Thoracic aorta (tissue), 2 donors: ENCODE results near the gene NEAT1. TPM values are rescaled to one million over a fixed set of nuclear protein-coding genes. Genes with fewer than 3 reads are reported as not detected.
A peak's percentile ranks its signal among the peaks of the same experiment; 100 is the strongest.

Experiments used
- ATAC-seq: fragments of 150-250 bp; one replicate; pipeline ENCODE4 v1.8.0; 2017; ENCODE audit warnings: low read depth; ENCODE audit not compliant: insufficient number of reproducible peaks, low FRiP score
- DNase-seq: peaks from one replicate; pipeline ENCODE4 v3.0.0-alpha.2; 2020; ENCODE audit warnings: low spot score
- H3K27ac ChIP-seq, 2 donors: fragments of 200-600 bp; sonication (generic); 1 replicate in 1 of 2; 2 replicates in 1 of 2; pipeline ENCODE4 v1.5.1; 2016; ENCODE audit warnings: mild to moderate bottlenecking in 2 of 2, moderate library complexity in 2 of 2
- H3K27me3 ChIP-seq: fragments of 200-600 bp; sonication (generic); replicated peaks from 2 replicates; pipeline ENCODE4 v1.6.0; 2016; ENCODE audit warnings: mild to moderate bottlenecking; ENCODE audit not compliant: insufficient read depth
- H3K36me3 ChIP-seq: fragments of 200-600 bp; sonication (generic); one replicate; pipeline ENCODE4 v1.5.1; 2016
- H3K4me1 ChIP-seq, 2 donors: fragments of 200-600 bp; sonication (generic); 1 replicate in 1 of 2; 2 replicates in 1 of 2; pipeline versions ENCODE4 v1.5.1 to v1.6.0; 2016; ENCODE audit warnings: low read depth in 2 of 2, mild to moderate bottlenecking in 1 of 2; ENCODE audit not compliant: control insufficient read depth in 1 of 2
- H3K4me3 ChIP-seq: fragments of 200-600 bp; sonication (generic); 2 replicates; pipeline ENCODE4 v1.5.1; 2016; ENCODE audit warnings: mild to moderate bottlenecking
- H3K9me3 ChIP-seq: fragments of 200-600 bp; sonication (generic); 2 replicates; pipeline ENCODE4 v1.5.1; 2016
- CTCF ChIP-seq: fragments of 200-600 bp; sonication (generic); IDR thresholded peaks from one replicate; pipeline ENCODE4 v1.5.1; 2019; ENCODE audit warnings: antibody characterized with exemption
- total RNA-seq, 2 donors: library from RNA; depleted of rRNA; stranded (reverse); fragments of >200 nt; gene quantifications; one replicate each; pipeline versions ENCODE4 v1.1.0 to v1.2.3, GENCODE V29; 2016

The NEAT1 gene
- total RNA-seq, 2 donors from 2014 or later = 848 to 1,659 TPM

- Histone ChIP-seq H3K27ac (peak overlapping the region; percentile 98 to 99), H3K4me1 (peaks cover 62 to 82% of the 10 kb centered on the region in 2 donors)
- no peak for DNase-seq
Observed at GRCh38 chr11:65482306-65482850, 59.8 kb downstream of the NEAT1 start.

GRCh38 chr11:65485920-65486219 is 63.3 kb downstream of the NEAT1 start:
- TF ChIP-seq CTCF = no peak
- peak overlapping the region; percentile 93 to 96 for H3K27ac ChIP-seq
- ATAC-seq = no peak
- no peaks in the 10 kb centered on the region for H3K36me3 ChIP-seq
- no peaks in the 10 kb centered on the region for H3K27me3 ChIP-seq
- H3K4me1 ChIP-seq = peaks cover 67 to 83% of the 10 kb centered on the region in 2 donors
- H3K4me3 ChIP-seq = no peak overlapping the region
- no peaks in the 10 kb centered on the region for H3K9me3 ChIP-seq
- DNase-seq = no peak

More at GRCh38 chr11:65482306-65482850, 59.8 kb downstream of the NEAT1 start:
- Histone ChIP-seq H3K9me3 (no peaks in the 10 kb centered on the region), H3K36me3 (no peaks in the 10 kb centered on the region), H3K27me3 (no peaks in the 10 kb centered on the region), H3K4me3 (no peak overlapping the region)
- TF ChIP-seq CTCF = no peak
- ATAC-seq = no peak

- ATAC-seq (no peak), DNase-seq (no peak)
- Histone ChIP-seq H3K27ac (peak overlapping the region; percentile 93 to 96), H3K27me3 (no peaks in the 10 kb centered on the region), H3K4me3 (peak overlapping the region; percentile 14), H3K9me3 (no peaks in the 10 kb centered on the region), H3K36me3 (no peaks in the 10 kb centered on the region), H3K4me1 (peaks cover 67 to 83% of the 10 kb centered on the region in 2 donors)
- TF ChIP-seq CTCF = no peak
Observed at GRCh38 chr11:65486570-65487466, 64.2 kb downstream of the NEAT1 start.

- no peaks in the 10 kb centered on the region for H3K36me3 ChIP-seq
- H3K9me3 ChIP-seq = no peaks in the 10 kb centered on the region
- peak overlapping the region; percentile 61 for H3K4me3 ChIP-seq
- ATAC-seq (peak; percentile 74), DNase-seq (peak; percentile 99)
- TF ChIP-seq CTCF = no peak
- H3K27ac ChIP-seq = peak overlapping the region; percentile 99 to 100
- H3K4me1 ChIP-seq = peaks cover 68 to 83% of the 10 kb centered on the region in 2 donors
- no peaks in the 10 kb centered on the region for H3K27me3 ChIP-seq
Observed at GRCh38 chr11:65487467-65488272, 65.1 kb downstream of the NEAT1 start.
